ENCODE measurements around the gene TMEM254.

GRCh38 chr10:80094231-80094630, 15.8 kb downstream of the TMEM254 start:
- TF ChIP-seq POLR2A (IDR thresholded peaks at IDR 0.05) (no peak), CTCF (IDR thresholded peaks at IDR 0.05) (no peak)

Data from right lobe of liver (tissue), 4 donors.